ENCODE measurements around the gene XCL1.

GRCh38 chr1:168613691-168614231 is 37.4 kb downstream of the XCL1 start:
- TF ChIP-seq EP300 (IDR thresholded peaks at IDR 0.05) (peak in 1 of 2 donors; percentile 68), POLR2A (IDR thresholded peaks at IDR 0.05) (no peak), CTCF (IDR thresholded peaks at IDR 0.05) (no peak)
